Tibial nerve (tissue), 3 donors: ENCODE measurements around the gene ADGRG7.

ENCODE experiments used
- POLR2A ChIP-seq, 2 donors: fragments of 450-650 bp; IDR thresholded peaks; one replicate each; pipeline ENCODE4 v1.6.1; 2017; ENCODE audit warnings: antibody characterized with exemption in 2 of 2, mild to moderate bottlenecking in 2 of 2, moderate library complexity in 2 of 2
- TF ChIP-seq, protein P1 (sequence below), 5 experiments: fragments of 200-600 bp in 3 of 5; fragments of 450-650 bp in 2 of 5; sonication (generic) in 3 of 5; IDR thresholded peaks; one replicate each; pipeline ENCODE4 v1.5.1; 2016 to 2019; ENCODE audit warnings: antibody characterized with exemption in 5 of 5, mild to moderate bottlenecking in 3 of 5, moderate library complexity in 2 of 5

DNA sequence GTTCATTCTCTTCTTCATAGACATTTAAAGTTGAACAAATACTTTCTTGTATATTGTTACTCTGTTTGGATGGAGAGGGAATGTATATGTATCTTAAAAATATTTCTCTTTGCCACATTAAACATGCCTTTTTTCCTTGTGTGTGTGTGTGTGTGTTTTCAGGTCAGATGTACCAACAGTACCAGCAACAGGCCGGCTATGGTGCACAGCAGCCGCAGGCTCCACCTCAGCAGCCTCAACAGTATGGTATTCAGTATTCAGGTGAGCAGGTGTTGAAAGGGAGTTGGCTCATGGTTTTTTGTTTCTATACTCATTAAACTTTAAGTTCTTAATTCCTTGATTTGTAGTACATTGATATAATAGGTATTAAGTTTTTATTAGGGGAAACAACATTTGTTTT lies 135.3 kb downstream of the ADGRG7 start:
- TF ChIP-seq POLR2A (IDR thresholded peaks at IDR 0.05), result no peak
- TF ChIP-seq, protein P1, sequence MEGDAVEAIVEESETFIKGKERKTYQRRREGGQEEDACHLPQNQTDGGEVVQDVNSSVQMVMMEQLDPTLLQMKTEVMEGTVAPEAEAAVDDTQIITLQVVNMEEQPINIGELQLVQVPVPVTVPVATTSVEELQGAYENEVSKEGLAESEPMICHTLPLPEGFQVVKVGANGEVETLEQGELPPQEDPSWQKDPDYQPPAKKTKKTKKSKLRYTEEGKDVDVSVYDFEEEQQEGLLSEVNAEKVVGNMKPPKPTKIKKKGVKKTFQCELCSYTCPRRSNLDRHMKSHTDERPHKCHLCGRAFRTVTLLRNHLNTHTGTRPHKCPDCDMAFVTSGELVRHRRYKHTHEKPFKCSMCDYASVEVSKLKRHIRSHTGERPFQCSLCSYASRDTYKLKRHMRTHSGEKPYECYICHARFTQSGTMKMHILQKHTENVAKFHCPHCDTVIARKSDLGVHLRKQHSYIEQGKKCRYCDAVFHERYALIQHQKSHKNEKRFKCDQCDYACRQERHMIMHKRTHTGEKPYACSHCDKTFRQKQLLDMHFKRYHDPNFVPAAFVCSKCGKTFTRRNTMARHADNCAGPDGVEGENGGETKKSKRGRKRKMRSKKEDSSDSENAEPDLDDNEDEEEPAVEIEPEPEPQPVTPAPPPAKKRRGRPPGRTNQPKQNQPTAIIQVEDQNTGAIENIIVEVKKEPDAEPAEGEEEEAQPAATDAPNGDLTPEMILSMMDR (IDR thresholded peaks at IDR 0.05), result no peak
